ENCODE results near the gene ADAM22. TPM values are rescaled to one million over a fixed set of nuclear protein-coding genes. Genes with fewer than 3 reads are reported as not detected.

Gene ADAM22
- total and polyA plus RNA-seq, 2 of the 4 experiments (the other 2 are of a cell fraction), result 0.03 to 0.18 TPM

DNA sequence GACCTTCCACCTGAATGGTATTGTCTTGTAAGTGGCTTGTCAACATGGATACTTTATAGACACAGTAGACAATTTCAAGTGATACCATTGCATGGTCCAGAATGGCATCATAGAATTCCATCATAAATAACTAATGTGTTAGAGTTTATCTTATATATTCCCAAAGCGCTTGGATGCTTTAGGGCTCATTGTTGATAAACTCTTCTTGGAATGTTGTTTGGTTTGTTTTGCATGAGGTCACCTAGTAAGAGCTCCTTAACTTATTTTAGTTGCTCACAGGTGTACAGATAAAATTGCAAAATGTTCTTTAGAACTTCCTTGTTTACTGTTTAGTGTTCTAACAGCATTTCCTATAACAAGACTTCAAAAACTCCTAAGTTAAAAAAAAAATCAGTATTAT, 249.0 kb downstream of the ADAM22 start:
- H3K9me3 ChIP-seq (ENCODE audit: control insufficient read depth, insufficient read depth, low read length), result no peaks in the 10 kb centered on the region
- no peak overlapping the region for H3K56ac ChIP-seq (ENCODE audit: extremely low read depth, insufficient read depth, low read length)
- no peaks in the 10 kb centered on the region for H3K4me1 ChIP-seq (ENCODE audit: control insufficient read depth, insufficient read depth, low read length)
- H3K4me3 ChIP-seq (ENCODE audit: insufficient read depth, low read depth, low read length), result no peak overlapping the region
- no peak overlapping the region for H2BK120ac ChIP-seq (ENCODE audit: low read depth, low read length)
- H2AFZ ChIP-seq (replicated peaks; ENCODE audit: low read length, poor library complexity), result no peak overlapping the region
- no peak overlapping the region for H3K4me2 ChIP-seq (ENCODE audit: low read depth, low read length)
- no peak overlapping the region for H3K23ac ChIP-seq (ENCODE audit: low read depth, low read length)
- no TSS peak for BruUV-seq (replicated peaks)
- H3K14ac ChIP-seq (replicated peaks; ENCODE audit: low read depth, low read length), result no peak overlapping the region
- no peak for ATAC-seq (ENCODE audit: low read depth)
- no peak overlapping the region for H2BK20ac ChIP-seq (ENCODE audit: low read depth, low read length)
- no peak overlapping the region for H3K18ac ChIP-seq (ENCODE audit: low read depth, low read length)
- no peaks in the 10 kb centered on the region for H3K79me1 ChIP-seq (ENCODE audit: low read depth in 1 of 2, low read length in 2 of 2)
- no peak overlapping the region for H4K8ac ChIP-seq (ENCODE audit: low read depth in 2 of 2, low read length in 2 of 2)
- WGBS, 2 experiments (ENCODE audit: extremely low coverage in 2 of 2, insufficient read length in 1 of 2), result no CpG with 5 or more reads among the region's 1 CpG
- CTCF ChIA-PET, result no interaction called here
- no peaks in the 10 kb centered on the region for H4K20me1 ChIP-seq (ENCODE audit: insufficient read depth, low read length)
- no peaks in the 10 kb centered on the region for H3K36me3 ChIP-seq (ENCODE audit: control insufficient read depth, insufficient read depth, low read length)
- H3K27ac ChIP-seq (ENCODE audit: insufficient read depth, low read length), result no peak overlapping the region
- in situ Hi-C loops (cut with MboI; ENCODE audit: low sequenced_read_pairs), result no loop called here
- no peak overlapping the region for H2AK9ac ChIP-seq (replicated peaks; ENCODE audit: low read depth, low read length, poor library complexity)
- H2BK15ac ChIP-seq (ENCODE audit: low read depth, low read length), result no peak overlapping the region
- TF ChIP-seq CHD1 (IDR thresholded peaks at IDR 0.05; ENCODE audit: low read depth, low read length) (no peak), RFX5 (IDR thresholded peaks at IDR 0.05; ENCODE audit: low read depth, low read length) (no peak), NFE2L2 (IDR thresholded peaks at IDR 0.05; ENCODE audit: low read depth, low read length) (no peak), MXI1 (IDR thresholded peaks at IDR 0.05; ENCODE audit: borderline replicate concordance, low read depth, low read length) (no peak), MAZ (IDR thresholded peaks at IDR 0.05; ENCODE audit: borderline replicate concordance, low read depth, low read length) (no peak), POLR2A (IDR thresholded peaks at IDR 0.05; ENCODE audit: low read depth, low read length) (no peak), RCOR1 (IDR thresholded peaks at IDR 0.05; ENCODE audit: insufficient replicate concordance, low read length) (no peak), FOS (IDR thresholded peaks at IDR 0.05; ENCODE audit: low read depth, low read length) (no peak), BHLHE40 (IDR thresholded peaks at IDR 0.05; ENCODE audit: low read depth, low read length) (no peak), CEBPB (IDR thresholded peaks at IDR 0.05; ENCODE audit: low read depth, low read length) (no peak), RAD21 (IDR thresholded peaks at IDR 0.05; ENCODE audit: low read length) (no peak)
- TF ChIP-seq, protein P1, sequence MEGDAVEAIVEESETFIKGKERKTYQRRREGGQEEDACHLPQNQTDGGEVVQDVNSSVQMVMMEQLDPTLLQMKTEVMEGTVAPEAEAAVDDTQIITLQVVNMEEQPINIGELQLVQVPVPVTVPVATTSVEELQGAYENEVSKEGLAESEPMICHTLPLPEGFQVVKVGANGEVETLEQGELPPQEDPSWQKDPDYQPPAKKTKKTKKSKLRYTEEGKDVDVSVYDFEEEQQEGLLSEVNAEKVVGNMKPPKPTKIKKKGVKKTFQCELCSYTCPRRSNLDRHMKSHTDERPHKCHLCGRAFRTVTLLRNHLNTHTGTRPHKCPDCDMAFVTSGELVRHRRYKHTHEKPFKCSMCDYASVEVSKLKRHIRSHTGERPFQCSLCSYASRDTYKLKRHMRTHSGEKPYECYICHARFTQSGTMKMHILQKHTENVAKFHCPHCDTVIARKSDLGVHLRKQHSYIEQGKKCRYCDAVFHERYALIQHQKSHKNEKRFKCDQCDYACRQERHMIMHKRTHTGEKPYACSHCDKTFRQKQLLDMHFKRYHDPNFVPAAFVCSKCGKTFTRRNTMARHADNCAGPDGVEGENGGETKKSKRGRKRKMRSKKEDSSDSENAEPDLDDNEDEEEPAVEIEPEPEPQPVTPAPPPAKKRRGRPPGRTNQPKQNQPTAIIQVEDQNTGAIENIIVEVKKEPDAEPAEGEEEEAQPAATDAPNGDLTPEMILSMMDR (conservative IDR thresholded peaks at IDR 0.05; ENCODE audit: low read depth, low read length), result no peak
- TF ChIP-seq, protein P2, sequence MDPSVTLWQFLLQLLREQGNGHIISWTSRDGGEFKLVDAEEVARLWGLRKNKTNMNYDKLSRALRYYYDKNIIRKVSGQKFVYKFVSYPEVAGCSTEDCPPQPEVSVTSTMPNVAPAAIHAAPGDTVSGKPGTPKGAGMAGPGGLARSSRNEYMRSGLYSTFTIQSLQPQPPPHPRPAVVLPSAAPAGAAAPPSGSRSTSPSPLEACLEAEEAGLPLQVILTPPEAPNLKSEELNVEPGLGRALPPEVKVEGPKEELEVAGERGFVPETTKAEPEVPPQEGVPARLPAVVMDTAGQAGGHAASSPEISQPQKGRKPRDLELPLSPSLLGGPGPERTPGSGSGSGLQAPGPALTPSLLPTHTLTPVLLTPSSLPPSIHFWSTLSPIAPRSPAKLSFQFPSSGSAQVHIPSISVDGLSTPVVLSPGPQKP (IDR thresholded peaks at IDR 0.05; ENCODE audit: borderline replicate concordance, low read depth, low read length), result no peak
- TF ChIP-seq, protein P3, sequence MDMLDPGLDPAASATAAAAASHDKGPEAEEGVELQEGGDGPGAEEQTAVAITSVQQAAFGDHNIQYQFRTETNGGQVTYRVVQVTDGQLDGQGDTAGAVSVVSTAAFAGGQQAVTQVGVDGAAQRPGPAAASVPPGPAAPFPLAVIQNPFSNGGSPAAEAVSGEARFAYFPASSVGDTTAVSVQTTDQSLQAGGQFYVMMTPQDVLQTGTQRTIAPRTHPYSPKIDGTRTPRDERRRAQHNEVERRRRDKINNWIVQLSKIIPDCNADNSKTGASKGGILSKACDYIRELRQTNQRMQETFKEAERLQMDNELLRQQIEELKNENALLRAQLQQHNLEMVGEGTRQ (IDR thresholded peaks at IDR 0.05; ENCODE audit: low read depth, low read length), result no peak
- H3K27me3 ChIP-seq (ENCODE audit: control insufficient read depth, insufficient read depth, low read length), result no peaks in the 10 kb centered on the region
- H4K91ac ChIP-seq (ENCODE audit: insufficient read depth, low read depth, low read length), result no peak overlapping the region
- no peak overlapping the region for H2AK5ac ChIP-seq (ENCODE audit: low read depth, low read length)
- H3K4ac ChIP-seq (ENCODE audit: low read depth, low read length), result no peak overlapping the region
- H2BK5ac ChIP-seq (ENCODE audit: low read depth, low read length, poor library complexity, severe bottlenecking), result no peak overlapping the region
- dilution Hi-C loops (cut with HindIII; ENCODE audit: low sequenced_read_pairs, unreplicated experiment), result no loop called here
- POLR2A ChIA-PET (ENCODE audit: unreplicated experiment), result no interaction called here
- intact Hi-C loops (cut with micrococcal nuclease), result no loop called here
- no peak overlapping the region for H3K9ac ChIP-seq (ENCODE audit: low read depth, low read length)
- H4K5ac ChIP-seq (ENCODE audit: low read depth, low read length), result no peak overlapping the region
- H3K9me1 ChIP-seq (ENCODE audit: insufficient read depth, low read length), result no peaks in the 10 kb centered on the region
- DNase-seq, result no peak

All from IMR-90 (cell line).